NCI-H526 (cell line): ENCODE measurements around the gene ARAP3.

ENCODE experiments used
- DNase-seq, 2 experiments: peaks; one replicate each; lab custom pipeline; 2025; lab: John Stamatoyannopoulos, UW

Gene ARAP3

DNA sequence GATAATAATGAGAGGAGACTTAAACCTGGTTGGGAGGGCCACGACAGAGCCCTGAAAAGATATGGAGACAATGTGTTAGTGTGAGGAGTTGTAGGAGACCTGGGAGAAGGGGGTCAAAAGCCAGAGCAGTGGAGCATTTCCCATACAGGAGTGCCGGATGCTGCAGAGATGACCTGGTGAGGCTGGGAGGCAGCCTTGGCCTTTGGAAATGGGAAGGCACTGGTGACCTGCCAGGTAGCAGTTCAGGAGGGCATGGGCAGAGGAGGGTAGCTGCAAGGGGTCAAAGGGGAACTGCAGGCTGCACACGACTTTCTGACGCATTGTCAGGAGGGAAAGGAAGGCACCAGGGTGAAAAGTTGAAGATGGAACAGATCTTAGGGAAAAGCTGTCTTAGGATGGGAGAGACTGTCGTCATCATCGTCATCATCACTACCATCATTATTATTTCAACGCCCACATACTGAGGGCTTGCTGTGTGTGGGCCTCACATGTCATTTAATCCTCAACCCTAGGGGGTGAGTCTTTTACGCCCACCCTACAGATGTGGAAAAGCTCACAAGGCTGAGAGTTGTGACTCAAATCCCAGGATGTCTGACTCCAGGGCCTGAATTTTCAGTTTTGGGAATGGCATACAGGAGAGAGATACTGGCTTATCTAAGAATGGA, 13.3 kb downstream of the ARAP3 start:
- DNase-seq = no peak

DNA sequence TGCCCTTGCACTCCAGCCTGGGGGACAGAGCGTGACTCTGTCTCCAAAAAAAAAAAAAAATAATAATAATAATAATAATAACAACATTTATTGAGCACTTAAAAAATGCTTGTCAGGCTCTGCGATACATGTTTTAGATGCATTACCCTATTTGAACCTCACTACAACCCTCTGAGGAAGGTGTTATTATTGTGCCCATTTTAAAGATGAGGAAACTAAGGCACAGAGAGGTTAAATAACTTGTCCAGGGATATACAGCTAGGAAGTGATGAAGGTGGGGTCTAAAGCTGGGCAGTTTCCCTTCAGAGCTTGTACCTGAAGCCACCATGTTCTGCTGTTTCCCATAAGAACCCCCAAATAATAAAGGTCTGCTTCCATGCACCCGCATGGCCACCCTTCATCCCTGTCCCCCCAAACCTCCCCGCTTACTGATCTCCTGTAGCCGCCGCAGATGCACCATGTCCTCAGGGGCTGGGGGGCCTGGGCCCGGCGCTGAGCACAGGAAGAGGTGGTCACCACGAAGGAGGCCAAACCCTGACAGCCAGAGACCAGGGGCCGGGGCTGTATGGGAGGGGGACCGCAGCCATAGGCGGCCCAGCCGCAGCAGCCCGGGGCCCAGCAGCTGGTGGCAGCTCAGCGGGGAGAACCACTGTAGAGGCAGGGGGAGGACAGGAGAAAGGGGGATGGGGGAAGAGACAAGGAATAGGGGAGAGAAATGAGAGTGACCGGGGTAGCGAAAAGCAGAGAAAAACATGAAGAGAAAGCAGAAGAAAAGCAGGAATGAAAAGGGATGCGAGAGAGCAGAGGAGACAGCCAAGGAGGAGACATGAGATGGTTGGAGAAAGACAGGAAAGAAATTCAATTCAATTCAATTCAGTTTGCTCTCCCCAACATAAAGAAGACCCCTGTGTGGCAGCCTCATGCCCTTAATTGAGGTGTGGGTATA, 15.8 kb downstream of the ARAP3 start:
- DNase-seq = no peak

GRCh38 chr5:141664733-141665461, 17.1 kb downstream of the ARAP3 start:
- DNase-seq = peak; percentile 52 to 75

- DNase-seq = no peak
Measured at GRCh38 chr5:141663506-141663905, 18.5 kb downstream of the ARAP3 start.

- no peak for DNase-seq
Measured at GRCh38 chr5:141662028-141662427, 20.0 kb downstream of the ARAP3 start.

GRCh38 chr5:141657937-141658545, 24.0 kb downstream of the ARAP3 start:
- DNase-seq = no peak

GRCh38 chr5:141657404-141657803, 24.6 kb downstream of the ARAP3 start:
- DNase-seq = no peak

DNA sequence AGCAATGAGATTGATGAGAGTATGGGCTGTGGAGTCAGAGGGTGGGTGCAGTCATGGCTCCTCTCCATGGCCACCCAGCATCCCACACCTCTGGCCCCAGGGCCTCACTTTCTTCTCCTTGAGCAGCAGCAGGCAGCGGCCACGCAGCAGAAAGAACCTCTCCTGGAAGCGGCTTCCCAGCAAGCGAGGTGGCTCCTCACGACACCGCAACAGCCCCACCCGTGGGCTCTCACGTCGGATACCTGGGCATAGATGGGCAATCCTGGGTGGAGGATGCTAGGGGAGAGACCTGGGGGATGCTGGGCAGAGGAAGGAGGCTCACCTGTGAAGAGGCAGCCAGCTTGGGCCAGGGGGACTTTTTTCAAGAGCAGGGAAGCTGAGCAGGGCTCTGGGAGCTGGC, 25.6 kb downstream of the ARAP3 start:
- no peak for DNase-seq

DNA sequence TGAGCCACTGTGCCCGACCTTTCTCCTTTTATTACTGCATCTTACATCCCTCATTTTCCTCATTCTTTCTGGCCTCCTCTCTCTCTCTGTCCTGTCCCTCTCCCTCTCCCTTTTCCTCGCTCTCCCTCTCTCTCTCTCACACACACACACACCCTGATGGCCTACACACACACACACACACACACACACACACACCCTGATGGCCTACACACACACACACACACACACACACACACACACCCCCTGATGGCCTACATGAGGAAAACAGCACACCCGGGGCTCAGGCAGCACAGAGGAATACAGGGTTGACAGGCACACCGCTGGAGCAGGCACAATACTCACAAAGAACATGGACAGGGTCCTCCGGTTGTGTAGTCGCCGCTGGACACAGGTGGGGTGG, 27.0 kb downstream of the ARAP3 start:
- DNase-seq = no peak

DNA sequence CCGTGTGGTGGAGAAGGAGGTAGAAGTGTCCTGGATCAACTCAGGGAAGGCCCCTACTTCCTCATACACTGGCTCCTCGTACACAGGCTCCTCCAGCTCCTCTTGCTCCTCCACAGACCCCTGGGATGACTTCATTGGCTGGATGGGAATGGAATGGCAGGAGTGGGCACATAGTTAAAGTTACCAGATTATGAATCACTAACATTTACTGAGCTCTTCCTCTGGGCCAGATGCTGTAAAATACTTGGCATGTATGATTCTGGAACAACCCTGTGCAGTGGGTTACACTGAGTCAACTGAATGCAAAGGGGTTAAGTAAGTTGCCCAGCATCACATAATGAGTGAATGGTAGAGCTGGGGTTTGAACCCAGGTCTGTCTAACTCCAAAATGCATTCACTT, 27.7 kb downstream of the ARAP3 start:
- no peak for DNase-seq

DNA sequence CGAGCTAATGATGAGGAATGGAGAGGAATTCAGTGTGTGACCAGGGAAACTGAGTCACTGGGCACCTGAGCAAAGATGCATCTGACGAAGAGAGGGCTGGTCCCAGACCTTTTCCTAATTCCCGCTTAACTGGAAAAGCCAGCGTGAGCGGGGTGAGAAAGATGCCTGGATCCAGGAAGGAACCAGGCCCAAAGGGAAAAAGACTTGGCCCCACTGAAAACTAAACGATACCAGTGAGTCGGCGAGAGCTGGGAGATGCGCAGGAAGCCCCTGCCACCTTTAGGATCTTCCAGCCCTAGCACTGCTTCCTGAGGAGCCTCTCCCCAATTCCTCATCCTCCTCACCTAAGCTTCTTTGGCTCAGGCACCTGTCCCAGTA, 30.3 kb downstream of the ARAP3 start:
- peak in 1 of 2 experiments; percentile 18 for DNase-seq

DNA sequence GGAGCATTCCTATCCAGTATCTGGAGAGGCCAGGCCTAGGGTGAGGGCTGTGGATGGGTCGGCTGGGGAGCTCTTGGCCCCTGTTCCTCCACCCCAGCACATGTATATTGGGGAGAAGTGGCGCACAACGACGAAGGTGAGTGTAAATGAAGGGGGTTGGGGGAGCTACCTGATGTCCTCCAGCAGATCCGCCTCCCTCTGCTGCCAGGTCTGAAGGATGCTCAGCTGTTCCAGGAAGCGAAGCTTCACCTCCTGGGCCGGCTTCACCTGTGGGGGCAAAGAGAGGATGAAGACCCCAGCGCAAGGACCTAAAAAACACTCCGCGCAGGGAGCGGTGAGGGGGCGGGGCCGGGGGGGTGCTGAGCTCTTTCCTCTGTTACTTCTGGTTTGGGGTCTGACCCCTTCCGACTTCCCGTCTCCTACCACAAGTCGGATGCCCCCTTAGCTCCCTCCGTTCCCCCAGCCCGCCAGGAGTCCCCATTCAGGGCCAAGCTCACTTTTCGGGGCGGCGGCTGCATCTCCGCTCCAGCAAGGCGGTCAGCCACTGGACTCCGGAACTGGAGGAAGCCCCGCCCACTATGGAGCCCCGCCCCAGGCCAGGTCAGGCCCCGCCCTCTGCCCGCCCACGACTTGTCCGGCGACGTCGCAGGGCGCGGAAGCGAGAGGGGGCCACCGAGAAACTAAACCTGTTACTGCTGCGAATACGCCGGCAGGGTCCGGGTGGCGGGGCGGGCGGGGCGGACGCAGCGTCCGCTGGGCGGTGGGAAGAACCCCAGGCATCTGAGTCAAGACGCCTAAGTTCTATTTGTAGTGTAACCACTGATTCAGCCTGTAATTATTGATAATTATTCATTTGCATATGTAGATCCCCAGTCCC, 30.9 kb downstream of the ARAP3 start, which contains the start of gene FCHSD1:
FCHSD1 (minus strand) TSS at position 568 of the 877 bp plus-strand sequence; CDS start at position 518, 50 bp downstream.
- DNase-seq = peak in 1 of 2 experiments; percentile 78

DNA sequence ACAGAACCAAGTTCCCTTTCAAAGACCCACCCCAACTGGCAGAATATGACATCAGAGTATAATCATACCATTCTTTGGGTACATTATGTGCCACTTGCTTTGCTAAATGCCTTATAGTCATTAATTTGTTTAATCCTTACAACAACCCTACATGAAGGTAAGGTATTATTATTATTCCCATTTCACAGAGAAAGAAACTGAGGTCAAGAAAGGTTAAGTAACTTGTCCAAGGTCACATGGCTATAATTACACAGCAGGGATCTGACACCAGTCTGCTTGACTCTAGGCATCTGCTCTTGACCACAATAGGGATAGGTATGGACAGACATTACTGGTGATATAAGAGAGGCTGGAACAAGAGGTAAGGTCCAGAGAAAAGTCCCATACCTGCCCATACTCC, 32.1 kb downstream of the ARAP3 start:
- no peak for DNase-seq

GRCh38 chr5:141649056-141649688, 32.9 kb downstream of the ARAP3 start:
- no peak for DNase-seq

- DNase-seq = no peak
Measured at GRCh38 chr5:141647851-141648250, 34.2 kb downstream of the ARAP3 start.

DNA sequence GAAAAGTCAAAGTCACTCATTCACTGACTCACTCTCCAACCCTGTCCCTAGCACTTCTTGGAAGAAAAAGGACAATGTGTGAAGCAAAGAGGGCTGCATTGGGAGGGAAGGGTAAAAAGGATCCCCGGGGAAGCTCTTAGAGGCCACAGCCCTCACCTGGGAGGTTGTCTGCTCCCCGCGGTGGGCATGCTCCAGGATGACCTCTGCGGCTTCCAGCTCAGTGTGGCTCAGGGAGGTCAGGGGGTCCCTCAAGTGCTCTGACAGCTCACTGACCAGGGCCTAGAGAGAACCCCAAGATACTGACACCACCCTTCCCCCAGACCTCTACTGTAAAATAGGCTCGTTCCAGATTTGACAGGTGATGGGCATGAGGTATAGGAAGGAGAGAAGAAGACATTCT, 34.8 kb downstream of the ARAP3 start:
- no peak for DNase-seq

- DNase-seq = no peak
Measured at GRCh38 chr5:141646026-141646425, 36.0 kb downstream of the ARAP3 start.

- DNase-seq = no peak
Measured at GRCh38 chr5:141641634-141642267, 40.3 kb downstream of the ARAP3 start.

- no peak for DNase-seq
Measured at GRCh38 chr5:141640698-141641097, 41.3 kb downstream of the ARAP3 start.

DNA sequence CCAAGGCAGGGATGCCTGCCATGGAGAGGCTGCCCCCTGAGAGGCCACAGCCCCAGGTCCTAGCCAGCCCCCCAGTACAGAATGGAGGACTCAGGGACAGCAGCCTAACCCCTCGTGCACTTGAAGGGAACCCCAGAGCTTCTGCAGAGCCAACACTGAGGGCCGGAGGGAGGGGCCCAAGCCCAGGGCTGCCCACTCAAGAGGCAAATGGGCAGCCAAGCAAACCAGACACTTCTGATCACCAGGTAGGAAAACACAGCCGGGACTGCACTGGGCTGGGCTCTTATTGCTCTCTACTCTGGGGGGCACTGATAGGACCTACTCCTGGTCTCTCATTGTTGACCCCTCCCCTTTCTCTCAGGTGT, 42.0 kb downstream of the ARAP3 start:
- DNase-seq = no peak
